ENCODE results near the gene AOAH. TPM values are rescaled to one million over a fixed set of nuclear protein-coding genes. Genes with fewer than 3 reads are reported as not detected.
"Not testable (repeated sequence)": the region's sequence is repeated elsewhere in the genome, so short reads cannot be mapped to it uniquely, and the experiment has no call there.

AOAH gene
- total RNA-seq, 1 donor from 2014 or later = 5.5 TPM

GRCh38 chr7:36719083-36719632 lies 5.1 kb downstream of the AOAH start:
- Histone ChIP-seq H2AFZ (replicated peaks) (no peak overlapping the region), H3K4me2 (no peak overlapping the region), H3K9ac (no peak overlapping the region), H3F3A (ENCODE audit: low read depth) (no peaks in the 10 kb centered on the region), H3K9me3 (ENCODE audit: low read depth) (no peaks in the 10 kb centered on the region), H3K4me3 (no peak overlapping the region), H3K27me3 (no peaks in the 10 kb centered on the region), H3K79me2 (ENCODE audit: low read depth) (no peaks in the 10 kb centered on the region), H3K36me3 (no peaks in the 10 kb centered on the region), H4K20me1 (ENCODE audit: low read depth) (no peaks in the 10 kb centered on the region), H3K27ac (no peak overlapping the region), H3K4me1 (peaks cover under 1% of the 10 kb centered on the region)
- Mint-ChIP-seq H3K4me1 (peaks cover under 1% of the 10 kb centered on the region), H3K27ac (no peak overlapping the region), H3K9me3 (peaks cover 4% of the 10 kb centered on the region), H3K36me3 (no peaks in the 10 kb centered on the region), H3K27me3 (ENCODE audit: insufficient read depth, low read depth) (no peaks in the 10 kb centered on the region), H3K4me3 (no peak overlapping the region)
- TF ChIP-seq EZH2phosphoT487 (IDR thresholded peaks at IDR 0.05) (no peak), CTCF (IDR thresholded peaks at IDR 0.05) (no peak), EZH2 (IDR thresholded peaks at IDR 0.05) (no peak)
- DNase-seq (ENCODE audit: low spot score) = no peak

GRCh38 chr7:36717586-36717985 lies 6.7 kb downstream of the AOAH start:
- no peak overlapping the region for H3K9ac ChIP-seq
- no peaks in the 10 kb centered on the region for H3K36me3 Mint-ChIP-seq

GRCh38 chr7:36716802-36717201 lies 7.5 kb downstream of the AOAH start:
- not testable (repeated sequence) for H3K4me3 ChIP-seq; H2AFZ ChIP-seq (replicated peaks); H3K9ac ChIP-seq; H3K9me3 ChIP-seq (ENCODE audit: low read depth); DNase-seq (ENCODE audit: low spot score); H3K36me3 Mint-ChIP-seq; H3K27me3 Mint-ChIP-seq (ENCODE audit: insufficient read depth, low read depth); H3F3A ChIP-seq (ENCODE audit: low read depth); H3K27ac ChIP-seq; H3K9me3 Mint-ChIP-seq; H3K4me2 ChIP-seq; H4K20me1 ChIP-seq (ENCODE audit: low read depth); H3K79me2 ChIP-seq (ENCODE audit: low read depth); H3K36me3 ChIP-seq; H3K4me1 Mint-ChIP-seq; H3K4me3 Mint-ChIP-seq; H3K27me3 ChIP-seq; H3K4me1 ChIP-seq
- H3K27ac Mint-ChIP-seq = peak overlapping the region; percentile 66

More at GRCh38 chr7:36717586-36717985, 6.7 kb downstream of the AOAH start:
- no peaks in the 10 kb centered on the region for H3K9me3 ChIP-seq (ENCODE audit: low read depth)
- H3K27ac Mint-ChIP-seq = no peak overlapping the region
- H3K79me2 ChIP-seq (ENCODE audit: low read depth) = no peaks in the 10 kb centered on the region
- DNase-seq (ENCODE audit: low spot score) = no peak
- no peak overlapping the region for H3K4me2 ChIP-seq
- no peak overlapping the region for H3K27ac ChIP-seq
- H2AFZ ChIP-seq (replicated peaks) = no peak overlapping the region
- no peaks in the 10 kb centered on the region for H3K4me1 ChIP-seq
- no peaks in the 10 kb centered on the region for H3K27me3 Mint-ChIP-seq (ENCODE audit: insufficient read depth, low read depth)
- H3K36me3 ChIP-seq = no peaks in the 10 kb centered on the region
- H3K27me3 ChIP-seq = no peaks in the 10 kb centered on the region
- H3F3A ChIP-seq (ENCODE audit: low read depth) = no peaks in the 10 kb centered on the region
- no peaks in the 10 kb centered on the region for H4K20me1 ChIP-seq (ENCODE audit: low read depth)
- H3K4me3 ChIP-seq = no peak overlapping the region
- no peak overlapping the region for H3K4me3 Mint-ChIP-seq
- TF ChIP-seq EZH2phosphoT487 (IDR thresholded peaks at IDR 0.05) (no peak), CTCF (IDR thresholded peaks at IDR 0.05) (no peak), EZH2 (IDR thresholded peaks at IDR 0.05) (no peak)
- H3K9me3 Mint-ChIP-seq = peaks cover 6% of the 10 kb centered on the region
- no peaks in the 10 kb centered on the region for H3K4me1 Mint-ChIP-seq

GRCh38 chr7:36712015-36712414 lies 12.3 kb downstream of the AOAH start:
- Histone ChIP-seq H3K4me2 (no peak overlapping the region), H3K9me3 (ENCODE audit: low read depth) (no peaks in the 10 kb centered on the region), H3K4me1 (no peaks in the 10 kb centered on the region), H3K79me2 (ENCODE audit: low read depth) (no peaks in the 10 kb centered on the region), H3K27me3 (no peaks in the 10 kb centered on the region), H2AFZ (replicated peaks) (no peak overlapping the region), H3K9ac (no peak overlapping the region), H3K36me3 (no peaks in the 10 kb centered on the region), H3F3A (ENCODE audit: low read depth) (no peaks in the 10 kb centered on the region), H3K27ac (no peak overlapping the region), H4K20me1 (ENCODE audit: low read depth) (no peaks in the 10 kb centered on the region), H3K4me3 (no peak overlapping the region)
- TF ChIP-seq EZH2 (IDR thresholded peaks at IDR 0.05) = no peak
- TF ChIP-seq CTCF (IDR thresholded peaks at IDR 0.05) = no peak
- TF ChIP-seq EZH2phosphoT487 (IDR thresholded peaks at IDR 0.05) = no peak
- no peak for DNase-seq (ENCODE audit: low spot score)
- H3K4me3 Mint-ChIP-seq = no peak overlapping the region
- peaks cover 3% of the 10 kb centered on the region for H3K27me3 Mint-ChIP-seq (ENCODE audit: insufficient read depth, low read depth)
- no peaks in the 10 kb centered on the region for H3K4me1 Mint-ChIP-seq
- peaks cover 7% of the 10 kb centered on the region for H3K9me3 Mint-ChIP-seq
- H3K36me3 Mint-ChIP-seq = no peaks in the 10 kb centered on the region
- H3K27ac Mint-ChIP-seq = no peak overlapping the region

Data from neural progenitor cell (in vitro differentiated cells).